OCI-LY7 (cell line): ENCODE measurements around the gene TBCEL. TPM values are rescaled to one million over a fixed set of nuclear protein-coding genes. Genes with fewer than 3 reads are reported as not detected.

Experiments used
- BruUV-seq: library from RNA; stranded (reverse); fragments of 400-500 nt; replicated peaks from 2 replicates; lab custom pipeline; 2021; lab: Mats Ljungman, UMichigan
- CTCF ChIA-PET: fragments of 300-600 bp; sonication (Branson Sonifier 250); formaldehyde crosslinking; loops from one replicate; lab custom pipeline; 2022; ENCODE audit warnings: antibody characterized with exemption; ENCODE audit not compliant: unreplicated experiment; lab: Charles Lee
- POLR2A ChIA-PET: fragments of 300-600 bp; sonication (Branson Sonifier 250); formaldehyde crosslinking; loops from one replicate; lab custom pipeline; 2022; ENCODE audit warnings: antibody characterized with exemption; lab: Charles Lee
- DNase-seq: peaks from one replicate; pipeline ENCODE4 v3.0.0-alpha.2; 2015; ENCODE audit warnings: low spot score
- H2AFZ ChIP-seq: fragments of 200-600 bp; sonication (generic), shearing (Covaris generic); 2 replicates; pipeline ENCODE4 v1.6.1; 2014; ENCODE audit warnings: mild to moderate bottlenecking, antibody characterized with exemption, low read length, moderate library complexity
- H3K27ac ChIP-seq: fragments of 200-600 bp; sonication (generic); 2 replicates; pipeline ENCODE4 v1.5.1; 2014; ENCODE audit warnings: mixed run types, low read depth, mild to moderate bottlenecking, moderate library complexity, low read length, inconsistent platforms; ENCODE audit not compliant: poor library complexity, severe bottlenecking
- H3K36me3 ChIP-seq: fragments of 200-600 bp; sonication (generic); 2 replicates; pipeline ENCODE4 v1.6.1; 2014; ENCODE audit warnings: mild to moderate bottlenecking, antibody characterized with exemption, low read length, moderate library complexity, mixed read lengths; ENCODE audit not compliant: insufficient read depth
- H3K4me1 ChIP-seq: fragments of 200-600 bp; sonication (generic); 2 replicates; pipeline ENCODE4 v1.5.1; 2014; ENCODE audit warnings: mild to moderate bottlenecking, low read length; ENCODE audit not compliant: insufficient read depth, poor library complexity, severe bottlenecking
- H3K4me2 ChIP-seq: fragments of 200-600 bp; sonication (generic); 2 replicates; pipeline ENCODE4 v1.6.1; 2014; ENCODE audit warnings: mild to moderate bottlenecking, low read length
- H3K4me3 ChIP-seq: fragments of 200-600 bp; sonication (generic); 2 replicates; pipeline ENCODE4 v1.5.1; 2014; ENCODE audit warnings: mild to moderate bottlenecking, low read depth, low read length; ENCODE audit not compliant: poor library complexity, severe bottlenecking
- H3K79me2 ChIP-seq: fragments of 200-600 bp; sonication (generic); 2 replicates; pipeline ENCODE4 v1.6.1; 2016; ENCODE audit warnings: low read depth, mild to moderate bottlenecking, low read length, moderate library complexity, mixed read lengths; ENCODE audit not compliant: insufficient read depth
- H3K9me2 ChIP-seq: fragments of 200-600 bp; sonication (generic); 2 replicates; pipeline ENCODE4 v1.6.1; 2016; ENCODE audit warnings: mild to moderate bottlenecking, low read length, mixed read lengths; ENCODE audit not compliant: insufficient read depth
- H3K9me3 ChIP-seq: fragments of 200-600 bp; sonication (generic); 2 replicates; pipeline ENCODE4 v1.6.1; 2014; ENCODE audit warnings: mild to moderate bottlenecking, mixed run types, low read length, mixed read lengths
- H4K20me1 ChIP-seq: fragments of 200-600 bp; sonication (generic); 2 replicates; pipeline ENCODE4 v1.6.1; 2014; ENCODE audit warnings: mild to moderate bottlenecking, antibody characterized with exemption, low read length, moderate library complexity, mixed read lengths; ENCODE audit not compliant: insufficient read depth
- CTCF ChIP-seq: fragments of 200-600 bp; sonication (generic); conservative IDR thresholded peaks from 2 replicates; pipeline ENCODE4 v1.5.1; 2014; ENCODE audit warnings: mild to moderate bottlenecking, antibody characterized with exemption, low read length, moderate library complexity, mixed read lengths
- EZH2phosphoT487 ChIP-seq: fragments of 200-600 bp; sonication (generic); IDR thresholded peaks from 2 replicates; pipeline ENCODE4 v1.6.1; 2018; ENCODE audit warnings: low read depth, borderline replicate concordance, mild to moderate bottlenecking, mixed run types, antibody characterized with exemption, low read length, moderate library complexity, mixed read lengths
- intact Hi-C: fragments of 100-400 bp; cut with micrococcal nuclease; formaldehyde crosslinking; loops from one replicate; pipeline ENCODE4 v1.10.0; 2022; ENCODE audit not compliant: unreplicated experiment
- total RNA-seq, 2 experiments: library from RNA; depleted of rRNA in 1 of 2; stranded (reverse); fragments of >200 nt in 1 of 2; shearing (Covaris generic) in 1 of 2; gene quantifications; 2 replicates each; pipeline ENCODE4 v1.2.3, GENCODE V29; 2014 to 2022

TBCEL gene
- total RNA-seq, 2 experiments from 2014 or later, result 13.0 to 17.1 TPM

- H3K4me1 ChIP-seq, result peaks cover 6% of the 10 kb centered on the region
Observed at GRCh38 chr11:121067026-121067425, 43.1 kb downstream of the TBCEL start.

GRCh38 chr11:121067453-121067852, 43.6 kb downstream of the TBCEL start:
- Histone ChIP-seq H4K20me1 (no peaks in the 10 kb centered on the region), H3K4me3 (no peak overlapping the region), H3K4me1 (peaks cover 6% of the 10 kb centered on the region), H3K27ac (no peak overlapping the region), H3K4me2 (no peak overlapping the region), H3K79me2 (no peaks in the 10 kb centered on the region), H3K9me3 (no peaks in the 10 kb centered on the region; the same call in 1 of the 2 replicates), H3K9me2 (no peaks in the 10 kb centered on the region), H3K36me3 (peaks cover 7% of the 10 kb centered on the region), H2AFZ (no peak overlapping the region)
- no TSS peak for BruUV-seq
- ChIA-PET CTCF (no interaction called here), POLR2A (interaction anchor here (0.7 to 1.9 kb wide), 3 partner anchors 11 to 30 kb away, joined by 3 to 10 read pairs (median 4); no protein-coding TSS in a partner anchor)
- TF ChIP-seq CTCF (no peak), EZH2phosphoT487 (no peak)
- no peak for DNase-seq
- intact Hi-C loops, result no loop called here

More at GRCh38 chr11:121067026-121067425, 43.1 kb downstream of the TBCEL start:
- H3K9me3 ChIP-seq, result no peaks in the 10 kb centered on the region; the same call in 1 of the 2 replicates
- H3K79me2 ChIP-seq, result no peaks in the 10 kb centered on the region
- TF ChIP-seq EZH2phosphoT487 (no peak), CTCF (no peak)
- no peak for DNase-seq
- H3K27ac ChIP-seq, result no peak overlapping the region
- no TSS peak for BruUV-seq
- intact Hi-C loops, result no loop called here
- H3K36me3 ChIP-seq, result peaks cover 7% of the 10 kb centered on the region
- ChIA-PET POLR2A (interaction anchor here (0.7 to 1.9 kb wide), 4 partner anchors 10 to 29 kb away, joined by 3 to 10 read pairs (median 4); no protein-coding TSS in a partner anchor), CTCF (no interaction called here)
- no peaks in the 10 kb centered on the region for H4K20me1 ChIP-seq
- no peak overlapping the region for H3K4me3 ChIP-seq
- H3K4me2 ChIP-seq, result no peak overlapping the region
- H3K9me2 ChIP-seq, result no peaks in the 10 kb centered on the region
- H2AFZ ChIP-seq, result no peak overlapping the region

- POLR2A ChIA-PET, result interaction anchor here (0.7 to 1.9 kb wide), 2 partner anchors 11 to 19 kb away, joined by 4 to 10 read pairs; no protein-coding TSS in a partner anchor
- Histone ChIP-seq H3K9me3 (no peaks in the 10 kb centered on the region; the same call in 1 of the 2 replicates), H4K20me1 (no peaks in the 10 kb centered on the region), H3K4me3 (no peak overlapping the region), H2AFZ (no peak overlapping the region), H3K27ac (no peak overlapping the region), H3K4me2 (no peak overlapping the region), H3K79me2 (no peaks in the 10 kb centered on the region), H3K9me2 (no peaks in the 10 kb centered on the region), H3K36me3 (peaks cover 7% of the 10 kb centered on the region), H3K4me1 (peaks cover 6% of the 10 kb centered on the region)
- DNase-seq, result no peak
- intact Hi-C loops, result no loop called here
- CTCF ChIA-PET, result no interaction called here
- no TSS peak for BruUV-seq
- TF ChIP-seq CTCF, result no peak
- TF ChIP-seq EZH2phosphoT487, result no peak
Observed at GRCh38 chr11:121067962-121068647, 44.2 kb downstream of the TBCEL start.
